Adrenal gland (tissue), 12 donors: Measurements from ENCODE around the gene PRSS21. TPM values are rescaled to one million over a fixed set of nuclear protein-coding genes. Genes with fewer than 3 reads are reported as not detected.

Experiments
- DNase-seq, 7 donors: peaks; one replicate each; pipeline ENCODE4 v3.0.0-alpha.2; 2019 to 2020
- H3K27ac ChIP-seq, 5 donors: fragments of 200-600 bp; sonication (generic) in 4 of 5; 1 replicate in 3 of 5; 2 replicates in 2 of 5; pipeline versions ENCODE4 v1.5.1 to v1.8.0; 2016 to 2020; ENCODE audit warnings: mild to moderate bottlenecking in 1 of 5
- H3K27me3 ChIP-seq: fragments of 200-600 bp; 2 replicates; pipeline ENCODE4 v1.8.0; 2021
- H3K36me3 ChIP-seq, 2 donors: fragments of 200-600 bp; replicated peaks in 1 of 2; 1 replicate in 1 of 2; 2 replicates in 1 of 2; pipeline versions ENCODE4 v1.5.1 to v1.8.0; 2018 to 2022
- H3K4me1 ChIP-seq, 2 donors: fragments of 200-600 bp; replicated peaks in 1 of 2; 1 replicate in 1 of 2; 2 replicates in 1 of 2; pipeline versions ENCODE4 v1.5.1 to v1.8.0; 2018 to 2021
- H3K4me3 ChIP-seq, 4 donors: fragments of 200-600 bp; sonication (generic) in 3 of 4; one replicate each; pipeline ENCODE4 v1.5.1; 2016 to 2018
- H3K9me3 ChIP-seq, 3 donors: fragments of 200-600 bp; sonication (generic) in 1 of 3; replicated peaks in 1 of 3; 1 replicate in 2 of 3; 2 replicates in 1 of 3; pipeline versions ENCODE4 v1.5.1 to v1.8.0; 2016 to 2021
- CTCF ChIP-seq, 6 experiments: fragments of 450-650 bp in 4 of 6; fragments of 200-600 bp in 2 of 6; sonication (generic) in 1 of 6; IDR thresholded peaks; 1 replicate in 5 of 6; 2 replicates in 1 of 6; pipeline versions ENCODE4 v1.5.1 to v1.8.0; 2016 to 2021; ENCODE audit warnings: antibody characterized with exemption in 6 of 6, mild to moderate bottlenecking in 2 of 6, moderate library complexity in 1 of 6
- POLR2A ChIP-seq, 2 donors: fragments of 450-650 bp; IDR thresholded peaks; one replicate each; pipeline ENCODE4 v1.6.1; 2017; ENCODE audit warnings: antibody characterized with exemption in 2 of 2, mild to moderate bottlenecking in 2 of 2, moderate library complexity in 1 of 2
- WGBS, 4 donors: extraction: QIAGEN DNeasy Blood & Tissue Kit in 2 of 4; methylation state at CpG; one replicate each; pipeline versions ENCODE4 v1.1.5 to v1.1.7; 2013 to 2017; 5-methylcytosine and 5-hydroxymethylcytosine counted together
- intact Hi-C, 2 donors: fragments of 100-400 bp; cut with DNase I; formaldehyde crosslinking; loops; one replicate each; pipeline versions ENCODE4 v1.14.1 to v1.15.0; 2022 to 2023
- polyA plus RNA-seq, 3 donors: library from polyadenylated mRNA; stranded (reverse); fragments of 200-250 nt in 2 of 3; fragments of 350-450 nt in 1 of 3; fragmentation: Illumina TruSeq in 1 of 3; extraction: RNeasy Lipid Tissue Mini Kit (QIAGEN cat#74804) in 1 of 3; gene quantifications; one replicate each; pipeline ENCODE4 v1.2.3, GENCODE V29; 2013 to 2014
- total RNA-seq, 9 donors: library from RNA; depleted of rRNA in 4 of 9; stranded (reverse); fragments of >200 nt in 4 of 9; fragments of 120-200 nt in 1 of 9; fragmentation: NEBNext Ultra II Directional in 1 of 9; extraction: Animal tissue kit (Norgen Biotek cat#: 25700) in 1 of 9; gene quantifications; one replicate each; pipeline versions ENCODE4 v1.1.0 to v1.2.4, GENCODE V29; 2013 to 2023
- donor health status: healthy with polysubstance abuse.
- donor health status: Bipolar disorder and iron deficiency.
- donor health status: DM: yes; HTN: yes; CAD: no.
- donor health status: DM: no; HTN: no; CAD: no.
- donor health status: DM: no; HTN: no; CAD: no.
- donor health status: DM: yes; HTN: yes; CAD: no.

The PRSS21 gene
- total and polyA plus RNA-seq, 12 donors = 0.20 to 2.6 (median 0.85) TPM; not detected in 6

DNA sequence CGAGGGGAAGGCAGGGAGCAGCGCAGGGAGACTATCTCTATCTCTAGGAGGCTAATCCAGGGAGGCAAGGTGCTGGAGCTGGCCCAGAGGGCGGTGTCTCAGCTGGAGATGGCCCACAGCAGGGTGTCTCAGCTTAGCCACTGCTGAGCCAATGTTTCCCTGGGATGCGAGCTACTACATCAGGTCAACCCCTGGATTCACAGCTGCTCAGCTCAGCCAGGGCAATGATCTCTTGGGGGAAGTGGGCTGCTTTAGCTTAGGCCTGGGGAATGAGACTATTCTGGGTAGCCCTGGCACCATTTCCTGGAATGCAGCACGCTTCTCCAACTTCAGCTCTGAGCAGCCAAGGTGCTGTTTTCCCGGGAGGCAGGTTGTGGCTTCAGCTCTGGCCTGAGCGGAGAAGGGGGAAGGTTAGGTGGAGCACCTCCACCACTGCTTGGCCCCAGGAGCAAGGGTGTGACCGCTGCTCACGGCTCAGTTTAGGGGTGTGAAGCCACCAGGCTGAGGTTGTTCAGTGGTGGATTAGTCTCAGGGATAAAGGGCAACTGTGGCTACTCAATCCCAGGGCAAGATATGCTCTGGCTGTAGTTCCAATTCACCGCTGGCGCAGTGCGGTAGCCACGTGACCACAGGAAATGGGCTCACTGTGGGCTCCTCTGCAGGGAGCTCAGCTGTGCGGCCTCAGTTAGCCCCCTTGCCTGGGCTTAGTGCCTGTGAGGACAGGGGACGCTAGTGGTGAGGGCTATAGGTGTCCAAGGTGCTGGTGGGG, 5.2 kb upstream of the PRSS21 start:
- Histone ChIP-seq H3K4me3 (no peak overlapping the region), H3K4me1 (no peaks in the 10 kb centered on the region), H3K27me3 (no peaks in the 10 kb centered on the region), H3K9me3 (no peaks in the 10 kb centered on the region), H3K36me3 (no peaks in the 10 kb centered on the region), H3K27ac (no peak overlapping the region)
- TF ChIP-seq POLR2A (IDR thresholded peaks at IDR 0.05) (no peak), CTCF (IDR thresholded peaks at IDR 0.05) (no peak)
- WGBS, 4 donors = 76 to 83% (median 79%) methylated on average over 11 to 15 of the region's 15 CpGs
- intact Hi-C loops = no loop called here
- DNase-seq = no peak

DNA sequence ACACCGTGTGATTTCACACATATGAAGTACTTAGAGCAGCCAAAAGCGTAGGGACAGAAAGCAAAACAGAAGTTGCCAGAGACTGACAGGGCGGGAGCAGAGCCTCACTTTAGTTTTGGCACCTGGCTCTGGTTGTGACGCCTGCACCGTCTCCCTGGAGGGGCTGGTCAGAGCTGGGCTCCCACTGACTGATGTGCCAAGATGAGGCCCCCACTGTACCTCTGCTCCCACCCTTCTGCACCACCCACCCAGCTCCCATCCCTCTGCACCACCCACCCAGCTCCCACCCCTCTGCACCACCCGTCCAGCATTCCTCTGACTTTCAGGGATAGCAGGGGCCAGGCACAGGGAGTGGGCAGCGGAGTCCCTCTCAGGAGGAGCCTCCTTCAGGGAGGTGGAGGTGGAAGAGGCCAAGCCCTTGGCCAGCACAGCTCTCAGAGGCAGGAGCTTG, 3.2 kb upstream of the PRSS21 start:
- H3K27me3 ChIP-seq = no peaks in the 10 kb centered on the region
- no peak overlapping the region for H3K4me3 ChIP-seq
- no peaks in the 10 kb centered on the region for H3K4me1 ChIP-seq
- H3K36me3 ChIP-seq = no peaks in the 10 kb centered on the region
- H3K9me3 ChIP-seq = no peaks in the 10 kb centered on the region
- WGBS, 4 donors = 62 to 84% (median 82%) methylated on average over 6 to 7 of the region's 7 CpGs
- TF ChIP-seq POLR2A (IDR thresholded peaks at IDR 0.05) (no peak), CTCF (IDR thresholded peaks at IDR 0.05) (no peak)
- no peak overlapping the region for H3K27ac ChIP-seq
- DNase-seq = no peak
- intact Hi-C loops = no loop called here

GRCh38 chr16:2814551-2815298, 2.3 kb upstream of the PRSS21 start:
- WGBS, 4 donors = 77 to 91% (median 87%) methylated on average over 10 to 20 of the region's 20 CpGs
- no peak for DNase-seq

More at GRCh38 chr16:2814551-2815298, 2.3 kb upstream of the PRSS21 start:
- H3K36me3 ChIP-seq = no peaks in the 10 kb centered on the region
- no peaks in the 10 kb centered on the region for H3K9me3 ChIP-seq
- H3K27me3 ChIP-seq = no peaks in the 10 kb centered on the region
- no peak for TF ChIP-seq CTCF (IDR thresholded peaks at IDR 0.05)
- no peak for TF ChIP-seq POLR2A (IDR thresholded peaks at IDR 0.05)
- H3K4me3 ChIP-seq = no peak overlapping the region
- intact Hi-C loops = no loop called here
- no peaks in the 10 kb centered on the region for H3K4me1 ChIP-seq
- H3K27ac ChIP-seq = no peak overlapping the region
